ENCODE data around the gene NELFB. TPM values are rescaled to one million over a fixed set of nuclear protein-coding genes. Genes with fewer than 3 reads are reported as not detected.

The NELFB gene
- total and polyA plus RNA-seq, 9 of the 15 experiments (the other 6 are each of a cell fraction or from before 2014, with no cell fraction given) = 0.24 to 84.0 (median 29.7) TPM

- TF ChIP-seq REST (IDR thresholded peaks at IDR 0.05; ENCODE audit: borderline replicate concordance) = no peak
- 0 out of 2 replicates have a peak, but pooled peaks have one; percentile 17 for TF ChIP-seq REST (CRISPR knock-in tag; IDR thresholded peaks at IDR 0.05; ENCODE audit: low read depth)
- TF ChIP-seq POLR2G (IDR thresholded peaks at IDR 0.05; ENCODE audit: low read depth, low read length) = peak; percentile 70
- TF ChIP-seq FIP1L1 (IDR thresholded peaks at IDR 0.05; ENCODE audit: low read depth, low read length, poor library complexity, severe bottlenecking) = peak; percentile 21
- peak; percentile 68; the same call in 1 of the 2 replicates for TF ChIP-seq MAX (CRISPR knock-in tag; IDR thresholded peaks at IDR 0.05)
- TF ChIP-seq XRCC4 (IDR thresholded peaks at IDR 0.05; ENCODE audit: extremely low read depth, insufficient read depth, insufficient read length) = no peak
- TF ChIP-seq ZNF407 (IDR thresholded peaks at IDR 0.05; ENCODE audit: low read depth) = no peak
- no peak for TF ChIP-seq ARID3B (CRISPR knock-in tag; IDR thresholded peaks at IDR 0.05; ENCODE audit: borderline replicate concordance)
These were observed 21.0 kb upstream of the NELFB start (continued) for GRCh38 chr9:137234055-137234697.
